Karpas-422 (cell line): Measurements from ENCODE around the gene GLIS1. TPM values are rescaled to one million over a fixed set of nuclear protein-coding genes. Genes with fewer than 3 reads are reported as not detected.

Experiments used
- DNase-seq: peaks from one replicate; pipeline ENCODE4 v3.0.0-alpha.2; 2015
- H2AFZ ChIP-seq: fragments of 200-600 bp; sonication (generic); 2 replicates; pipeline ENCODE4 v1.6.1; 2014; ENCODE audit warnings: antibody characterized with exemption, low read length, mixed read lengths
- H3K27ac ChIP-seq: fragments of 200-600 bp; sonication (generic); 2 replicates; pipeline ENCODE4 v1.5.1; 2014; ENCODE audit warnings: mild to moderate bottlenecking, low read length, moderate library complexity
- H3K27me3 ChIP-seq: fragments of 200-600 bp; sonication (generic); 2 replicates; pipeline ENCODE4 v1.6.1; 2014; ENCODE audit warnings: low read length, mixed read lengths
- H3K36me3 ChIP-seq: fragments of 200-600 bp; sonication (generic); 2 replicates; pipeline ENCODE4 v1.6.1; 2014; ENCODE audit warnings: low read length, mixed read lengths; ENCODE audit not compliant: insufficient read depth
- H3K4me1 ChIP-seq: fragments of 200-600 bp; sonication (generic); 2 replicates; pipeline ENCODE4 v1.6.1; 2014; ENCODE audit warnings: mild to moderate bottlenecking, low read length, mixed read lengths
- H3K4me2 ChIP-seq: fragments of 200-600 bp; sonication (generic); 2 replicates; pipeline ENCODE4 v1.6.1; 2014; ENCODE audit warnings: low read length, low read depth, mild to moderate bottlenecking; ENCODE audit not compliant: poor library complexity, severe bottlenecking
- H3K4me3 ChIP-seq: fragments of 200-600 bp; sonication (generic); 2 replicates; pipeline ENCODE4 v1.5.1; 2014; ENCODE audit warnings: mild to moderate bottlenecking, antibody characterized with exemption, low read length, mixed read lengths
- H3K79me2 ChIP-seq: fragments of 200-600 bp; sonication (generic); 2 replicates; pipeline ENCODE4 v1.6.1; 2014; ENCODE audit warnings: mild to moderate bottlenecking, low read length, mixed read lengths
- H3K9ac ChIP-seq: fragments of 200-600 bp; sonication (generic); 2 replicates; pipeline ENCODE4 v1.6.0; 2014; ENCODE audit warnings: low read length
- H3K9me2 ChIP-seq: fragments of 200-600 bp; sonication (generic), shearing (Covaris generic); replicated peaks from 2 replicates; pipeline ENCODE4 v1.6.0; 2014; ENCODE audit warnings: mild to moderate bottlenecking, low read length, moderate library complexity; ENCODE audit not compliant: insufficient read depth
- H3K9me3 ChIP-seq: fragments of 300-700, 200-600 bp; sonication (generic); 2 replicates; pipeline ENCODE4 v1.6.1; 2014; ENCODE audit warnings: low read length, mixed read lengths
- H4K20me1 ChIP-seq: fragments of 200-600 bp; sonication (generic); 2 replicates; pipeline ENCODE4 v1.6.1; 2014; ENCODE audit warnings: mild to moderate bottlenecking, antibody characterized with exemption, low read length, low read depth; ENCODE audit not compliant: insufficient read depth
- total RNA-seq: library from RNA; depleted of rRNA; stranded (reverse); fragments of >200 nt; shearing (Covaris generic); gene quantifications from 2 replicates; pipeline ENCODE4 v1.2.3, GENCODE V29; 2014; ENCODE audit warnings: low replicate concordance

Gene GLIS1
- total RNA-seq, 1 experiment from 2014 or later, result not detected

DNA sequence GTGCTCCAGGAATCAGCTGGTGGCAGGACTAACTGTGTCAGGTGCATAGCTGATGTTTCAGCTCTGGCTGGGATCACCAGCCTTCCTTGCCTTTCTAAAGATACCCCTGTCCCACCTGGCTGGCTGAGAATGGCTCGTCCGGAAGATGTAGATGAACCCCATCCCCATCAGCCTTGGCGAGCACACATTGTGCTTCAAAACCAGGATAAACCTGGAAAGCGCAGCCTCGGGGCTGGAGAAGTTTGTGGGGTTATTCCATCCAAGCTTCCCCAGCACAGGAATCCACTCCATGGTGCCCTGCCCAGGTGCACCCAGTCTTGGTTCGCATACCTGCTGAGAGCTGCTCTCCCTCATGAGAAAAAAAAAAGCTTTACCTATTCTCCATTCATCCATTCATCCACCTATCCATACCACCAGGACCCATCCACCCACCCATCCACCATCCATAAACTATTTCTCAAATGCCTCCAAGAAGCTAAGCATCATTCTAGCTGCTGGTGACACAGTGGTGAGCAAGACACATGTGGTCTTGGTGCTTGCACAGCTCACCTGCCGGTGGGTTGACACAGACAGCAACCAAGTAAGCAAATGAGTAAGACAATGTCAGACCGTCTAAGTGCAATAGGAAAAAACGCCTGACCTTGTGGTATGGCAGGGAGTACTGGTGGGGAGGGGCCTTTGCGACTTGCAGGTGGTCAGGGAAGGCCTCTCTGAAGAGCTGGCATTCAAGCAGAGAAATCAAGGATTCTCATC, 185.8 kb downstream of the GLIS1 start:
- H3K4me2 ChIP-seq, result no peak overlapping the region
- H3K9ac ChIP-seq, result no peak overlapping the region
- H3K9me3 ChIP-seq, result no peaks in the 10 kb centered on the region
- no peak overlapping the region for H3K4me3 ChIP-seq
- H3K36me3 ChIP-seq, result no peaks in the 10 kb centered on the region
- H3K27me3 ChIP-seq, result no peaks in the 10 kb centered on the region
- H4K20me1 ChIP-seq, result no peaks in the 10 kb centered on the region
- no peak overlapping the region for H3K27ac ChIP-seq
- DNase-seq, result no peak
- no peaks in the 10 kb centered on the region for H3K9me2 ChIP-seq
- no peaks in the 10 kb centered on the region for H3K79me2 ChIP-seq
- H3K4me1 ChIP-seq, result no peaks in the 10 kb centered on the region
- H2AFZ ChIP-seq, result no peak overlapping the region

DNA sequence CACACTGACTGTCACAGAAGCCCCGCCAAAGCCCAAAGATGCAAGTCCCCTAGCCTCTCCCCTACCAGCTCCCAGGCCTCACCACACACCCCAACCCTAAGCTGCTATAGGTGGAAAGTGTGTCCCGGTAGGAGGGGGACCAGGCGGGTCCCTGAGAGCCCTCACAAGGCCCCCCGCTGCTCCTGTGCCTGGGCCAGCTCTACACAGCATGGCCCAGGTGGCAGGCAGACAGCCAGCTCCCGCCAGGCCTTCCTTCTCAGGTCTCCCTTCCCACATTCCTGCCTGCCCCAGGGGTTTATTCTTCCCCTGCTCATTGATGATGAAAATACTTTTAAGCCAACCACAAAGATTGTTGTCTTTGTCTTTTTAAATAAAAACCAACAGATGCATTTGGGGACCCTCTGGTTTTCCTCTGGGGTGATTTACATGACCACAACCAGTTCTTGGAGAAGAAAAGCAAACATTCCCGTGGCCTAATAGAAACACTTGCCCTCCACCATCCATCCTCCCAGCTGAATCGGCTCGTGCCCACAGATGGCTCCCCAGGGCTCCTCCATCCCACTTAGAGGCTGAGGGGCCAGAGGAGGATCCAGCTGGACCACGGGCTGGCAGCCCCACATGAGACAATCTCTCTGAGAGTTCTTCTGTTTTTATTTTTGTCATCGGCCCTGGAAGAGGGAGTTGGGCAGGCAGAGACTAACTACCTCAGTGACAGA, 186.7 kb downstream of the GLIS1 start:
- Histone ChIP-seq H3K79me2 (no peaks in the 10 kb centered on the region), H4K20me1 (no peaks in the 10 kb centered on the region), H3K9me3 (no peaks in the 10 kb centered on the region), H3K4me1 (no peaks in the 10 kb centered on the region), H3K4me2 (no peak overlapping the region), H3K27ac (no peak overlapping the region), H3K9me2 (no peaks in the 10 kb centered on the region), H3K27me3 (no peaks in the 10 kb centered on the region), H3K36me3 (no peaks in the 10 kb centered on the region), H3K9ac (no peak overlapping the region), H2AFZ (no peak overlapping the region), H3K4me3 (no peak overlapping the region)
- DNase-seq, result no peak

- Histone ChIP-seq H3K4me2 (no peak overlapping the region), H3K27ac (no peak overlapping the region), H4K20me1 (no peaks in the 10 kb centered on the region), H3K4me1 (no peaks in the 10 kb centered on the region), H3K36me3 (no peaks in the 10 kb centered on the region), H3K9me3 (no peaks in the 10 kb centered on the region), H3K9ac (no peak overlapping the region), H3K79me2 (no peaks in the 10 kb centered on the region), H3K4me3 (no peak overlapping the region), H3K9me2 (no peaks in the 10 kb centered on the region), H2AFZ (no peak overlapping the region), H3K27me3 (no peaks in the 10 kb centered on the region)
- DNase-seq, result no peak
Measured at GRCh38 chr1:53551428-53551995, 187.5 kb downstream of the GLIS1 start.

DNA sequence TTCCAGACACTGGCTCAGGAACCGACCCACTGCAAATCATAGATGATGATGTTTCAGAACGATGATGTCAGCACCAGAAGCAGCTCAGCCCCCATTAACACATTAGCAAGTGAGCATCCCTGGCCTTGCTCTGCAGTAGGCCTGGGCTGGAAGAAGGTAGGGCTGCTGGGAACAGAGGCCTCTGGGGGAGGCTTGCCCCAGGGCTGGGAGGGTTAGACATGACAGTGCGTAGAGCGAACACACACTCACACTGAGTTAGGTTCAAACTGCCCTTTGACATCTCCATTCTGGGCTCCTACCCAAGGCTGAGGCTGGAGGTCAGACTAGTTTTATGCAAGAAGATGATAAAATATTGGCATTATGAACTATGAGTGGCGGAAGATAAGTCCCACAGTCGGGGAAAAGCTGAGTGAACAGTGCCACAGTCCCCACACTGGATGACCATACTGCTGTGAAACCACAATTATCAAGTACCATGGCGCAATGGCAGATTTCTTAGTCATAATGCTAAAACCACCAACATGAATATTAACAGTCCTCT, 188.7 kb downstream of the GLIS1 start:
- no peaks in the 10 kb centered on the region for H3K4me1 ChIP-seq
- no peak overlapping the region for H3K4me2 ChIP-seq
- no peak overlapping the region for H2AFZ ChIP-seq
- H3K27ac ChIP-seq, result no peak overlapping the region
- no peaks in the 10 kb centered on the region for H3K9me2 ChIP-seq
- no peak overlapping the region for H3K9ac ChIP-seq
- no peak overlapping the region for H3K4me3 ChIP-seq
- no peaks in the 10 kb centered on the region for H3K9me3 ChIP-seq
- no peaks in the 10 kb centered on the region for H3K27me3 ChIP-seq
- DNase-seq, result no peak
- no peaks in the 10 kb centered on the region for H4K20me1 ChIP-seq
- H3K36me3 ChIP-seq, result no peaks in the 10 kb centered on the region
- H3K79me2 ChIP-seq, result no peaks in the 10 kb centered on the region

DNA sequence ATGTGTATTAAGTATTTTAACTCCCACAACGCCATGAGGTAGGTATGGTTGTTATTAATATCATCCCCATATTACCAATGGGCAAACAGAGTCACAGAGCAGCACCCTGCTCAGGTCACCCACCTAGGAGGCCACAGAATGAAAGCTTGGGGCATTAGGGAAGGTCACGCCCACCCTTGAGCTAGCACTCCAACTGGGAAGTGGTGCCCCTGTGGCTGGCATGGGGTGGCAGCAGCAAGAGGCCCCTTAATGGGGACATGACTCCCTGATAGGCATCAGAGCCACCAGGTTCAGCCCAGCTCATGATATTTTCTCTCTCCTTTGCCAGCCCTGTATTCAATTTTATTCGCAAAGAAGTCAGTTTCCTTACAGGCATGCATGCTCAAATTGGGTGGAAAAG, 189.2 kb downstream of the GLIS1 start:
- Histone ChIP-seq H3K9me2 (no peaks in the 10 kb centered on the region), H3K4me2 (no peak overlapping the region), H3K4me3 (no peak overlapping the region), H3K27ac (no peak overlapping the region), H3K9ac (no peak overlapping the region), H2AFZ (no peak overlapping the region), H3K27me3 (no peaks in the 10 kb centered on the region), H3K79me2 (no peaks in the 10 kb centered on the region), H3K36me3 (no peaks in the 10 kb centered on the region), H3K4me1 (no peaks in the 10 kb centered on the region), H3K9me3 (no peaks in the 10 kb centered on the region), H4K20me1 (no peaks in the 10 kb centered on the region)
- no peak for DNase-seq

GRCh38 chr1:53549287-53549686, 189.7 kb downstream of the GLIS1 start:
- Histone ChIP-seq H3K36me3 (no peaks in the 10 kb centered on the region), H3K9me2 (no peaks in the 10 kb centered on the region)

GRCh38 chr1:53548031-53548491, 190.9 kb downstream of the GLIS1 start:
- no peaks in the 10 kb centered on the region for H3K9me3 ChIP-seq
- no peak overlapping the region for H3K27ac ChIP-seq
- no peak overlapping the region for H3K9ac ChIP-seq
- H3K27me3 ChIP-seq, result no peaks in the 10 kb centered on the region
- H3K79me2 ChIP-seq, result no peaks in the 10 kb centered on the region
- H3K36me3 ChIP-seq, result no peaks in the 10 kb centered on the region
- no peak for DNase-seq
- no peak overlapping the region for H3K4me3 ChIP-seq
- no peaks in the 10 kb centered on the region for H4K20me1 ChIP-seq
- no peaks in the 10 kb centered on the region for H3K9me2 ChIP-seq
- no peak overlapping the region for H3K4me2 ChIP-seq
- H3K4me1 ChIP-seq, result peaks cover 5% of the 10 kb centered on the region
- no peak overlapping the region for H2AFZ ChIP-seq

More at GRCh38 chr1:53549287-53549686, 189.7 kb downstream of the GLIS1 start:
- no peak overlapping the region for H2AFZ ChIP-seq
- no peaks in the 10 kb centered on the region for H3K27me3 ChIP-seq
- H3K4me3 ChIP-seq, result no peak overlapping the region
- no peak overlapping the region for H3K9ac ChIP-seq
- no peaks in the 10 kb centered on the region for H3K4me1 ChIP-seq
- no peaks in the 10 kb centered on the region for H3K79me2 ChIP-seq
- no peaks in the 10 kb centered on the region for H3K9me3 ChIP-seq
- no peak overlapping the region for H3K27ac ChIP-seq
- H3K4me2 ChIP-seq, result no peak overlapping the region
- DNase-seq, result no peak
- H4K20me1 ChIP-seq, result no peaks in the 10 kb centered on the region

DNA sequence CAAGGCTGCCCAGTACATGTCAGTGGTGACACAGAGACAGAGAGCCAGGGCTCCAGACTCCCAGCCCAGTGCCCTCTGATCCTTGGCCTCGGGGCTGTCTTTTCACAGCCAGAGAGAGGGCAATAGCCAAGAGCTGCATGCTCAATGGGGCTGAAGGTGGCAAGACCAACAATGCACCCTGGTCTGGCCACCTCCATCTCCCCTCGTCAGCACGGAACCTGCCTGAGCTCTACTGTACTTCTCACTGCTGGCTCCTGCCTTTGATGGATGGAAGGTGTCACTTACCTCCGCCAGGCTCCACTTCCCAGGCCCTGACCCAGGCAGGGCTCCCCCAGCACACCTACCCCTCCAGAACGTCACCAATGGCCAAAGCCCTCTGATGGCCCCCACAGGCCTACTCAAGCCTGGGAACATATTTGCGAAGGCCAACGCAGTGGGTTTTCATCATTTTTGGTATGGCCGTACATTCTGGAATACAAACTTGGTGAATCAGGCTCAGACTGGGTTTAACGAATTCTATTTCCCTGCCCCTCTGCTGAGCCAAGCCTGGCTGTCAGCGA, 191.7 kb downstream of the GLIS1 start:
- H3K9me2 ChIP-seq, result no peaks in the 10 kb centered on the region
- peaks cover 12% of the 10 kb centered on the region for H3K4me1 ChIP-seq
- no peaks in the 10 kb centered on the region for H3K27me3 ChIP-seq
- no peaks in the 10 kb centered on the region for H4K20me1 ChIP-seq
- no peak overlapping the region for H3K9ac ChIP-seq
- H3K27ac ChIP-seq, result no peak overlapping the region
- H3K4me2 ChIP-seq, result no peak overlapping the region
- H2AFZ ChIP-seq, result no peak overlapping the region
- no peaks in the 10 kb centered on the region for H3K79me2 ChIP-seq
- DNase-seq, result no peak
- H3K9me3 ChIP-seq, result no peaks in the 10 kb centered on the region
- no peaks in the 10 kb centered on the region for H3K36me3 ChIP-seq
- H3K4me3 ChIP-seq, result no peak overlapping the region
